Measurements from ENCODE around the gene LIAS. TPM values are rescaled to one million over a fixed set of nuclear protein-coding genes. Genes with fewer than 3 reads are reported as not detected.

Gene LIAS
- total RNA-seq, 1 experiment from 2014 or later = 6.8 TPM

DNA sequence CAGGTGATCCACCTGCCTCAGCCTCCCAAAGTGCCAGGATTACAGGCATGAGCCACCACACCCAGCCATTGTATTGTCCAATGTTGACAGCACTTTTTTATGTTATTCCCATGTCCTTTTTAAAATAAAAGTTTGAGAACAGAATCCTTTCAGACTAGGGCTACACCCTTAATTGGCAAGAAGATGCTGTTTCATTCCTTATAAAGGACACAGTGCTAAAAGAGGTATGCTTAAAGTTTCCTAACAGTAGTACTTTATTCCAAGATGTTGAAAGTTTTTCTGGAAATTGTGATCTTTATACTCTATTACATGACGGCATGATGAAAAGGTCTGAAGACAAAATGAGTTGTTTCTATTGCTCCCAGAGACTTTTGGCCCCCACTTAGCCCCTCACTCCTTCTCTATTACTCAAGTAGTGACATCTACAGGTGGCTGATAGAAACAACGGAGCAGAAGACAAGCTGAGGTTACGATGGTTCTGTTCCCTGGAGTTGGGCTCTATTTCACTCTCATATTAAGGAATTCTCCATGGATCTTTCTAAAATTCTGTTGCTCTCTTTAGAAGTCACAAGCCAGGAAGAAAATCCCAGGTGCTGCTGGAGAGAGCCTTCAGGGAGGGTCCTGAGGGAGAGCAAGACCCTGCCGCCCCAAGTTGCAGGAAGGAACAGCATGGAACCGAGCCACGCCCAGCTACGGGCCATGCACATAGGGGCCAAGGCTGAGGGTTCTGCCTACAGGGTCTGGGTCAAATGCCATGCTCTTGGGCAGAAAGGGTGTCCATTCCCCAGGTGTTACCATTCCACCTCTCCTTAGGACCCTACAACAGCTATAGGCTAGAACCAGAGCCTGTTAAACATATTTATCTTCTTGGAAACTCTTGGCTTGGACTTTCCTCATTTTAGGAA lies 22.9 kb upstream of the LIAS start:
- H3K4me3 ChIP-seq (ENCODE audit: low read depth in 2 of 2, low read length in 2 of 2) = no peak overlapping the region
- H3K27me3 ChIP-seq (ENCODE audit: control insufficient read depth, insufficient read depth, low read length) = no peaks in the 10 kb centered on the region
- ChIA-PET POLR2A (no interaction called here), CTCF (no interaction called here)
- in situ Hi-C loops (cut with HindIII; ENCODE audit: low pct_unique_long_range_greater_than_20kb, low sequenced_read_pairs) (no loop called here), intact Hi-C loops (cut with micrococcal nuclease; ENCODE audit: unreplicated experiment) (no loop called here)
- no peaks in the 10 kb centered on the region; the same call in 1 of the 2 replicates for H3K4me1 ChIP-seq (ENCODE audit: control insufficient read depth, insufficient read depth, low read length)
- H3K9me3 ChIP-seq (ENCODE audit: control insufficient read depth, insufficient read depth, low read depth, low read length) = no peaks in the 10 kb centered on the region
- BruUV-seq (replicated peaks) = no TSS peak
- no peaks in the 10 kb centered on the region for H3K36me3 ChIP-seq (ENCODE audit: control insufficient read depth, insufficient read depth, low read length)
- no peak overlapping the region for H3K27ac ChIP-seq (ENCODE audit: low read length)
- TF ChIP-seq, protein P1, sequence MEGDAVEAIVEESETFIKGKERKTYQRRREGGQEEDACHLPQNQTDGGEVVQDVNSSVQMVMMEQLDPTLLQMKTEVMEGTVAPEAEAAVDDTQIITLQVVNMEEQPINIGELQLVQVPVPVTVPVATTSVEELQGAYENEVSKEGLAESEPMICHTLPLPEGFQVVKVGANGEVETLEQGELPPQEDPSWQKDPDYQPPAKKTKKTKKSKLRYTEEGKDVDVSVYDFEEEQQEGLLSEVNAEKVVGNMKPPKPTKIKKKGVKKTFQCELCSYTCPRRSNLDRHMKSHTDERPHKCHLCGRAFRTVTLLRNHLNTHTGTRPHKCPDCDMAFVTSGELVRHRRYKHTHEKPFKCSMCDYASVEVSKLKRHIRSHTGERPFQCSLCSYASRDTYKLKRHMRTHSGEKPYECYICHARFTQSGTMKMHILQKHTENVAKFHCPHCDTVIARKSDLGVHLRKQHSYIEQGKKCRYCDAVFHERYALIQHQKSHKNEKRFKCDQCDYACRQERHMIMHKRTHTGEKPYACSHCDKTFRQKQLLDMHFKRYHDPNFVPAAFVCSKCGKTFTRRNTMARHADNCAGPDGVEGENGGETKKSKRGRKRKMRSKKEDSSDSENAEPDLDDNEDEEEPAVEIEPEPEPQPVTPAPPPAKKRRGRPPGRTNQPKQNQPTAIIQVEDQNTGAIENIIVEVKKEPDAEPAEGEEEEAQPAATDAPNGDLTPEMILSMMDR (IDR thresholded peaks at IDR 0.05) = peak; percentile 44
- TF ChIP-seq POLR2AphosphoS5 (IDR thresholded peaks at IDR 0.05; ENCODE audit: low read depth, low read length) = no peak
- TF ChIP-seq, protein P2, sequence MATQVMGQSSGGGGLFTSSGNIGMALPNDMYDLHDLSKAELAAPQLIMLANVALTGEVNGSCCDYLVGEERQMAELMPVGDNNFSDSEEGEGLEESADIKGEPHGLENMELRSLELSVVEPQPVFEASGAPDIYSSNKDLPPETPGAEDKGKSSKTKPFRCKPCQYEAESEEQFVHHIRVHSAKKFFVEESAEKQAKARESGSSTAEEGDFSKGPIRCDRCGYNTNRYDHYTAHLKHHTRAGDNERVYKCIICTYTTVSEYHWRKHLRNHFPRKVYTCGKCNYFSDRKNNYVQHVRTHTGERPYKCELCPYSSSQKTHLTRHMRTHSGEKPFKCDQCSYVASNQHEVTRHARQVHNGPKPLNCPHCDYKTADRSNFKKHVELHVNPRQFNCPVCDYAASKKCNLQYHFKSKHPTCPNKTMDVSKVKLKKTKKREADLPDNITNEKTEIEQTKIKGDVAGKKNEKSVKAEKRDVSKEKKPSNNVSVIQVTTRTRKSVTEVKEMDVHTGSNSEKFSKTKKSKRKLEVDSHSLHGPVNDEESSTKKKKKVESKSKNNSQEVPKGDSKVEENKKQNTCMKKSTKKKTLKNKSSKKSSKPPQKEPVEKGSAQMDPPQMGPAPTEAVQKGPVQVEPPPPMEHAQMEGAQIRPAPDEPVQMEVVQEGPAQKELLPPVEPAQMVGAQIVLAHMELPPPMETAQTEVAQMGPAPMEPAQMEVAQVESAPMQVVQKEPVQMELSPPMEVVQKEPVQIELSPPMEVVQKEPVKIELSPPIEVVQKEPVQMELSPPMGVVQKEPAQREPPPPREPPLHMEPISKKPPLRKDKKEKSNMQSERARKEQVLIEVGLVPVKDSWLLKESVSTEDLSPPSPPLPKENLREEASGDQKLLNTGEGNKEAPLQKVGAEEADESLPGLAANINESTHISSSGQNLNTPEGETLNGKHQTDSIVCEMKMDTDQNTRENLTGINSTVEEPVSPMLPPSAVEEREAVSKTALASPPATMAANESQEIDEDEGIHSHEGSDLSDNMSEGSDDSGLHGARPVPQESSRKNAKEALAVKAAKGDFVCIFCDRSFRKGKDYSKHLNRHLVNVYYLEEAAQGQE (IDR thresholded peaks at IDR 0.05; ENCODE audit: insufficient read depth in 1 of 2, low read depth in 2 of 2, low read length in 1 of 2) = no peak
- TF ChIP-seq TCF7L2 (IDR thresholded peaks at IDR 0.05; ENCODE audit: low read depth, low read length) = no peak
- DNase-seq (ENCODE audit: low read depth, low spot score) (no peak), ATAC-seq (no peak)

DNA sequence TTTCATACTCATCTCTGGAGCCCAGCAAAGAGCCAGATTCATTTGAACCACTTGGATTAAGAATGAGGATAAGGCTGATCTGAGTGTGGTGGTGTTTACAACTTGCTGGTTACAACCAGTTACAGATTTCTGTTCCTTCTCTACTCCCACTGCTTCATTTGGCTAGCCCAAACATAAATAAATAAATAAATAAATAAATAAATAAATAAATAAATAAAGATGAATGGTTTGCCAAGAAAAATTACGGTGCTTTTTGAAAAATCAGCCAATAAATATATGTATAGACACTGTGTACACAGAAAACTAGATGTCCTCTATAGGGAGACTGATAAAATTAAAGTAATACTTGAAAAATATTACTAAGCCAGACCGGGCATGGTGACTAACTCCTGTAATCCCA lies 17.3 kb upstream of the LIAS start:
- TF ChIP-seq, protein P2 (IDR thresholded peaks at IDR 0.05; ENCODE audit: insufficient read depth in 1 of 2, low read depth in 2 of 2, low read length in 1 of 2) = no peak
- TF ChIP-seq POLR2AphosphoS5 (IDR thresholded peaks at IDR 0.05; ENCODE audit: low read depth, low read length) (no peak), TCF7L2 (IDR thresholded peaks at IDR 0.05; ENCODE audit: low read depth, low read length) (no peak), SIN3A (IDR thresholded peaks at IDR 0.05; ENCODE audit: borderline replicate concordance, insufficient read depth, low read depth, low read length) (no peak)
- TF ChIP-seq, protein P1 (IDR thresholded peaks at IDR 0.05) = no peak
- ChIA-PET CTCF (no interaction called here), POLR2A (no interaction called here)
- no TSS peak for BruUV-seq (replicated peaks)
- no peak for ATAC-seq
- Histone ChIP-seq H3K27me3 (ENCODE audit: control insufficient read depth, insufficient read depth, low read length) (no peaks in the 10 kb centered on the region), H3K4me3 (ENCODE audit: low read depth in 2 of 2, low read length in 2 of 2) (no peak overlapping the region), H3K9me3 (ENCODE audit: control insufficient read depth, insufficient read depth, low read depth, low read length) (no peaks in the 10 kb centered on the region), H3K4me1 (ENCODE audit: control insufficient read depth, insufficient read depth, low read length) (no peaks in the 10 kb centered on the region; the same call in 1 of the 2 replicates), H3K27ac (ENCODE audit: low read length) (no peak overlapping the region), H3K36me3 (ENCODE audit: control insufficient read depth, insufficient read depth, low read length) (no peaks in the 10 kb centered on the region)
- in situ Hi-C loops (cut with HindIII; ENCODE audit: low pct_unique_long_range_greater_than_20kb, low sequenced_read_pairs) (no loop called here), intact Hi-C loops (cut with micrococcal nuclease; ENCODE audit: unreplicated experiment) (no loop called here)
- DNase-seq (ENCODE audit: low read depth, low spot score) = no peak

Measured in Panc1 (cell line).